ENCODE measurements around the gene BTBD9. TPM values are rescaled to one million over a fixed set of nuclear protein-coding genes. Genes with fewer than 3 reads are reported as not detected.
A peak's percentile ranks its signal among the peaks of the same experiment; 100 is the strongest.

BTBD9 gene
- total and polyA plus RNA-seq, 4 donors, result 8.7 to 73.9 (median 28.3) TPM

DNA sequence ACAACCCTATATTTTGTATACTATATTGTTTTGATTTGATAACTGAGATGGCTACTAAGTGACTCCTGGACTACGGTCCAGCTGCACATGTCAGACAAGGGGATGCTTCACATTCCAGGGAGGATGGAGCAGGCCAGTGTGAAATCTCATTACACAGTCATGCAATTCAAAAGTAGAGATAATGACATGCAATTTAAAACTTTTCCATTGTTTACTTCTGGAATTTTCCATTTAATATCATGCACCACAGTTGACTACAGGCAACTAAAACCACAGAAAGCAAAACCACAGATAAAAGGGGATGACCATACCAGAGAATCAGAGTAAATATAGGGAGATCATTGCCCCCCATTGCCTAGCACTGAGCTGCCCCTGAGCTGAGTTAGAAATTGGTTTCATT lies 366.4 kb downstream of the BTBD9 start:
- TF ChIP-seq, protein P1, sequence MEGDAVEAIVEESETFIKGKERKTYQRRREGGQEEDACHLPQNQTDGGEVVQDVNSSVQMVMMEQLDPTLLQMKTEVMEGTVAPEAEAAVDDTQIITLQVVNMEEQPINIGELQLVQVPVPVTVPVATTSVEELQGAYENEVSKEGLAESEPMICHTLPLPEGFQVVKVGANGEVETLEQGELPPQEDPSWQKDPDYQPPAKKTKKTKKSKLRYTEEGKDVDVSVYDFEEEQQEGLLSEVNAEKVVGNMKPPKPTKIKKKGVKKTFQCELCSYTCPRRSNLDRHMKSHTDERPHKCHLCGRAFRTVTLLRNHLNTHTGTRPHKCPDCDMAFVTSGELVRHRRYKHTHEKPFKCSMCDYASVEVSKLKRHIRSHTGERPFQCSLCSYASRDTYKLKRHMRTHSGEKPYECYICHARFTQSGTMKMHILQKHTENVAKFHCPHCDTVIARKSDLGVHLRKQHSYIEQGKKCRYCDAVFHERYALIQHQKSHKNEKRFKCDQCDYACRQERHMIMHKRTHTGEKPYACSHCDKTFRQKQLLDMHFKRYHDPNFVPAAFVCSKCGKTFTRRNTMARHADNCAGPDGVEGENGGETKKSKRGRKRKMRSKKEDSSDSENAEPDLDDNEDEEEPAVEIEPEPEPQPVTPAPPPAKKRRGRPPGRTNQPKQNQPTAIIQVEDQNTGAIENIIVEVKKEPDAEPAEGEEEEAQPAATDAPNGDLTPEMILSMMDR (IDR thresholded peaks at IDR 0.05; ENCODE audit: control extremely low read depth, extremely low read depth), result no peak
- no peak overlapping the region for H3K4me3 ChIP-seq
- no peak for DNase-seq
- 79 to 89% methylated on average over 1 of the region's 1 CpG for WGBS, 2 donors
- H3K36me3 ChIP-seq (ENCODE audit: control insufficient read depth in 4 of 4, insufficient read depth in 4 of 4, low read length in 4 of 4), result peaks cover 0 to 1% (median 0%) of the 10 kb centered on the region in 4 donors
- H3K4me1 ChIP-seq (ENCODE audit: control insufficient read depth in 5 of 5, insufficient read depth in 5 of 5, low read length in 5 of 5), result peaks cover 0 to 5% (median 4%) of the 10 kb centered on the region in 5 donors
- H3K9me3 ChIP-seq (ENCODE audit: control insufficient read depth in 4 of 4, insufficient read depth in 3 of 4, low read length in 3 of 4), result no peaks in the 10 kb centered on the region
- no peak overlapping the region for H3K9ac ChIP-seq (ENCODE audit: insufficient read depth in 1 of 2, low read length in 2 of 2)
- no peak overlapping the region for H3K27ac ChIP-seq (ENCODE audit: low read depth in 1 of 2, low read length in 1 of 2)
- H3K27me3 ChIP-seq (ENCODE audit: control insufficient read depth in 3 of 3, insufficient read depth in 3 of 3, low read length in 2 of 3), result no peaks in the 10 kb centered on the region
- ATAC-seq (ENCODE audit: insufficient read depth, low FRiP score), result no peak

DNA sequence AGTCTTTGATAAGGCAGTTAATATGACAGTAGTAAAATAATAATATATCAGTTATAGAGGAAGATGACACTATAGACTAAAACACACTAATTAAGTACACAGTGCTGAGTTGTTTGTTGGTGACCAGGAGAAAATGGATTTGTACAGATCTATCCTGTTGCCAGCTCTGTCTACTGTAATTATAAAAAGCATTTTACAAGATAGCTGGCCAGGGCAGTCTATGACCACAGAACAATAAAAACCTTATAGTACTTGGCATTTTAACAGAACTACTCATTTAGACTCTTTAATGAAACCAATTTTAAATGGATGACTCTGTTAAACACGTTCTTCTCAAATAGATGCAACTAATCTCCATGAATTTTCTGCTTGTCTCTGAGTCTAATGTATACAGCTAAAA lies 367.5 kb downstream of the BTBD9 start:
- no peak overlapping the region for H3K4me3 ChIP-seq
- ATAC-seq (ENCODE audit: insufficient read depth, low FRiP score), result no peak
- DNase-seq, result no peak
- H3K36me3 ChIP-seq (ENCODE audit: control insufficient read depth in 4 of 4, insufficient read depth in 4 of 4, low read length in 4 of 4), result peaks cover 0 to 1% (median 0%) of the 10 kb centered on the region in 4 donors
- H3K27me3 ChIP-seq (ENCODE audit: control insufficient read depth in 3 of 3, insufficient read depth in 3 of 3, low read length in 2 of 3), result no peaks in the 10 kb centered on the region
- H3K9me3 ChIP-seq (ENCODE audit: control insufficient read depth in 4 of 4, insufficient read depth in 3 of 4, low read length in 3 of 4), result no peaks in the 10 kb centered on the region
- H3K9ac ChIP-seq (ENCODE audit: insufficient read depth in 1 of 2, low read length in 2 of 2), result no peak overlapping the region
- H3K4me1 ChIP-seq (ENCODE audit: control insufficient read depth in 5 of 5, insufficient read depth in 5 of 5, low read length in 5 of 5), result peaks cover 0 to 5% (median 4%) of the 10 kb centered on the region in 5 donors
- H3K27ac ChIP-seq (ENCODE audit: low read depth in 1 of 2, low read length in 1 of 2), result no peak overlapping the region
- TF ChIP-seq, protein P1 (IDR thresholded peaks at IDR 0.05; ENCODE audit: control extremely low read depth, extremely low read depth), result no peak
- WGBS, 2 donors, result 93 to 97% methylated on average over 1 of the region's 1 CpG

DNA sequence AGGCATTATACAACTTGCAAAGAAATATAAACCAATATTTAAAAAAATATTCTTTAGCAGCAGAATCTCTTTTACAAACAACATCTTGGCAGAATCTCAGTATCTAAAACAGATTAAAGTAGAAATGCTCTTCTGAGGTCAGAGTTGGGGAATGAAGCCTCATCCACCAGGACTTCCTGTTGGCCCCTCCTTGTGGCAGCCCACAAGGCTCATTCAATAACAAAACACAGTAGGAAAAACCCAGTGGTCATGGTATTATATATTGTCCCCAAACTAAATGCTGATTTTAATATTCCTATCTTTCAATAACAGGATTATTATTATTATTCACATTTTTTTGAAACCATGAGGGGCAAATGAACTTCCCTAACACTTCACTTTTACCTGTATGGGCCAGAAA lies 368.6 kb downstream of the BTBD9 start:
- TF ChIP-seq, protein P1 (IDR thresholded peaks at IDR 0.05; ENCODE audit: control extremely low read depth, extremely low read depth), result no peak
- DNase-seq, result peak in 2 of 3 donors; percentile 14 to 47

DNA sequence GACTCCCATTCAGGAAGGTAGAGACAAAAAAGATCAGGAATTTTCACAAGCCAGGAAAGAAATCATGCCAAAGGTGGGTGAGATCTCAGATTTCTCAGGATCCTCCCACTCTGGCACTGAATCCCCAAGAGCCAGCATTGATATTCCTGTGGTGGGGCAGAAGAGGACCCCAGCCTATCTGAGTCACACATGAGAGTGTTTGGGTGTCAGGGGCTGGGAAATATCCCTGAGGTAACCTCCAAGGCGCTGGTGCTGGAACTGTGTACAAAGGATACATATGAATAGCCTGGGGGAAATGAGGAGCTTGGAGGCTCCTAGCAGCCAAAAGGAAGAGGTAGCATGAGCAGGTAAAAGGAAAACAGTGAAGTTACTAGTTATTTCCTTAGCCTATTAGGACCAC lies 369.4 kb downstream of the BTBD9 start:
- no peak overlapping the region for H3K9ac ChIP-seq (ENCODE audit: insufficient read depth in 1 of 2, low read length in 2 of 2)
- WGBS, 2 donors, result 83 to 92% methylated on average over 1 of the region's 1 CpG
- no peak overlapping the region for H3K4me3 ChIP-seq
- no peak overlapping the region for H3K27ac ChIP-seq (ENCODE audit: low read depth in 1 of 2, low read length in 1 of 2)
- DNase-seq (no peak), ATAC-seq (ENCODE audit: insufficient read depth, low FRiP score) (no peak)
- H3K9me3 ChIP-seq (ENCODE audit: control insufficient read depth in 4 of 4, insufficient read depth in 3 of 4, low read length in 3 of 4), result no peaks in the 10 kb centered on the region
- H3K36me3 ChIP-seq (ENCODE audit: control insufficient read depth in 4 of 4, insufficient read depth in 4 of 4, low read length in 4 of 4), result peaks cover 0 to 1% (median 0%) of the 10 kb centered on the region in 4 donors
- no peaks in the 10 kb centered on the region for H3K27me3 ChIP-seq (ENCODE audit: control insufficient read depth in 3 of 3, insufficient read depth in 3 of 3, low read length in 2 of 3)
- peaks cover 0 to 5% (median 4%) of the 10 kb centered on the region in 5 donors for H3K4me1 ChIP-seq (ENCODE audit: control insufficient read depth in 5 of 5, insufficient read depth in 5 of 5, low read length in 5 of 5)
- TF ChIP-seq, protein P1 (IDR thresholded peaks at IDR 0.05; ENCODE audit: control extremely low read depth, extremely low read depth), result no peak

More for the DNA sequence above, 368.6 kb downstream of the BTBD9 start:
- Histone ChIP-seq H3K27ac (ENCODE audit: low read depth in 1 of 2, low read length in 1 of 2) (no peak overlapping the region), H3K9ac (ENCODE audit: insufficient read depth in 1 of 2, low read length in 2 of 2) (no peak overlapping the region), H3K36me3 (ENCODE audit: control insufficient read depth in 4 of 4, insufficient read depth in 4 of 4, low read length in 4 of 4) (peaks cover 0 to 1% (median 0%) of the 10 kb centered on the region in 4 donors), H3K9me3 (ENCODE audit: control insufficient read depth in 4 of 4, insufficient read depth in 3 of 4, low read length in 3 of 4) (no peaks in the 10 kb centered on the region), H3K4me3 (no peak overlapping the region), H3K27me3 (ENCODE audit: control insufficient read depth in 3 of 3, insufficient read depth in 3 of 3, low read length in 2 of 3) (no peaks in the 10 kb centered on the region), H3K4me1 (ENCODE audit: control insufficient read depth in 5 of 5, insufficient read depth in 5 of 5, low read length in 5 of 5) (peaks cover 0 to 5% (median 4%) of the 10 kb centered on the region in 5 donors)
- no peak for ATAC-seq (ENCODE audit: insufficient read depth, low FRiP score)
